ENCODE measurements around the gene LRRC74A.

LRRC74A gene

DNA sequence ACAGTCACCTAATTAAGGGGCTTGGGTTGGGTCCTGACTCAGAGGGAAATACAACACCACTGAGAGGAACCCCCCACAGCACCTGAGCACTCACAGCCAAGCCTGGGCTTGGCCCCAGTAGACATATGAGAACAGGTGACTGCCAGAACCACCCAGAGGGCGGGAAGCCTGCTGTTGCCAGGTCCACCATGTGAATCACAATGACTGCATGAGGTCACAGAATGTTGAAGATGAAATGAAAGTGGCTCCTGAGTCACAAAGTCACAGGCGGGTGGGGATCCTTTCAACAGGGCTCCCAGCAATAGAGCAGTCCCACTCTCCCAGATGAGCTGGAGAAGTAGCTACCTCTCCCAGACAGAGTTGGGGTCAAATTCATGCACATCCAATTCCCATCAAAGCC is at the start of gene LRRC74A:
Gene LRRC74A (plus strand): TSS at position 287 of the 400 bp plus-strand sequence. CDS start 290 bp downstream, outside the sequence.
- peak; percentile 67 for DNase-seq

DNA sequence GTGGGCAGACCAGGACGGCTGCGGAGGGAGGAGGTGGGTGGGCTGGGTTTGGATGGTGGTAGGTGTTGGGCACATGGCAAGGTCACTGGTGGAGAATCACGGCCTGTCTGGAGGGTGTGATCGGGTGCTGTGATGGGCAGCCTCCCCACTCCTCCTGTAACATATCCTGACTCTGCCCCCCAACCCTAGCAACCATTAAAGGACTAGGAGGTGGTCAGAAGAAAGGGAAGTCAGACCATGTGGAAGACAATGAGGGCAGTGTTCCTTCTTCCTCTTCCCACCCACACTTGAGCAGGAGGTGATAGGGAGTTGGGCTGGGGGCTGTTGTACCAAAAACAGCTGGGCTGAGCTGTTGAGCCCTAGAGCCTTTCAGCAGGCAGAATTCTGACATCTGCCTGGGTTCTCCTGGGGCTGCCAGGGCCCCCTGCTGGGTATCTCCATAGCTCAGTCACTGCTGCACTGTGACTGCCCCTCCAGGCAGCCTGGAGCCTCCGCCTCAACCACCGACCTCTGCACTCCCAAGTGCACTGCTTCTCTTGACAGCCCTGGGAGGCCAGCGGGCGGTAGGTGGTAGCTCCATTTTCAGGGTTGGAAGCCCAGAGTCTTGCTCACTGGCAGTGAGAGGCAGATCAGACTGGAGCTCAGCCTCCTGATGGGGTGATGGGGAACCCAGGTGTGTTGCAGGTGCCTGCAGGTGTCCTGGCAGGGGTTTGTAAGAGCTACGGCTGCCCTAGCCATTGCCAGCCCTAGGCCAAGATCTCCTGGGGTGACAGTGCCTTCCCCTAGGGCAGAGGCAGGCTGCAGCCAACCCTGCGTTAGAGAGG is 49.6 kb upstream of the LRRC74A start:
- peak; percentile 19 for DNase-seq

GRCh38 chr14:76777721-76778120 is 48.5 kb upstream of the LRRC74A start:
- no peak for DNase-seq

- DNase-seq, result no peak
Observed at GRCh38 chr14:76778546-76779215, 47.5 kb upstream of the LRRC74A start.

- DNase-seq, result no peak
Observed at GRCh38 chr14:76779221-76780057, 46.8 kb upstream of the LRRC74A start.

- no peak for DNase-seq
Observed at GRCh38 chr14:76780058-76780345, 46.2 kb upstream of the LRRC74A start.

- DNase-seq, result no peak
Observed at GRCh38 chr14:76780360-76780759, 45.8 kb upstream of the LRRC74A start.

GRCh38 chr14:76780875-76781647 is 45.1 kb upstream of the LRRC74A start:
- DNase-seq, result no peak

- no peak for DNase-seq
Observed at GRCh38 chr14:76781648-76782051, 44.6 kb upstream of the LRRC74A start.

- no peak for DNase-seq
Observed at GRCh38 chr14:76782115-76782884, 43.9 kb upstream of the LRRC74A start.

- DNase-seq, result no peak
Observed at GRCh38 chr14:76782885-76783566, 43.2 kb upstream of the LRRC74A start.

DNA sequence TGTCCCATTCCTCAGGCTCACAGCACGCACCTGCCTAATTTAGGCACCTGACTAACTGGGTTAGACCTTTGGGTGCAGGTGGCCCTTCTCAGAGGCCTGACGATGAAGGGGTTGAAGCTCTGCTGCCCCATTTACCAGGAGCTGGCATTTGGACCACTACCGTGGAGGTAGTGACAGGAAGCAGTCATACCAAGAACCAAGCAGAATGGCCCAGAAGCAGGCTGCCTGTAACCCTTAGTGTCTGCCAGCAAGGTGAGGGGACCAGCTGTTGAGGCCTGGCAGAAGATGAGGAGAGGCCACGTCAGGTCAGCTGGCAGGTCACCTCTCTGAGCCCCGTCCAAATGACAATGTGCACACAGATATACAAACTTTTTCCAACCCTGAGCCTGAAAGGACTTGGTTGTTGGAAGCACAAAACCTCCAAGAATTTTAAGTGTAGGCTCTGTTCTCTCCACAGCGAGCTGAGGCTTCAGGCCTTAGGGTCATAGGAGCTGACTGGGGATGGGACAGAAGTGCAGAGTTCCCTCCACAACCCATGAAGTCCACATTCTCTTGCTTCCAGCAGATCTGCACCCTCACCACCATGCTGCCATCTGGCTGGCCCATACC is 41.8 kb upstream of the LRRC74A start:
- no peak for DNase-seq

- peak; percentile 56 for DNase-seq
Observed at GRCh38 chr14:76784881-76785280, 41.3 kb upstream of the LRRC74A start.

DNA sequence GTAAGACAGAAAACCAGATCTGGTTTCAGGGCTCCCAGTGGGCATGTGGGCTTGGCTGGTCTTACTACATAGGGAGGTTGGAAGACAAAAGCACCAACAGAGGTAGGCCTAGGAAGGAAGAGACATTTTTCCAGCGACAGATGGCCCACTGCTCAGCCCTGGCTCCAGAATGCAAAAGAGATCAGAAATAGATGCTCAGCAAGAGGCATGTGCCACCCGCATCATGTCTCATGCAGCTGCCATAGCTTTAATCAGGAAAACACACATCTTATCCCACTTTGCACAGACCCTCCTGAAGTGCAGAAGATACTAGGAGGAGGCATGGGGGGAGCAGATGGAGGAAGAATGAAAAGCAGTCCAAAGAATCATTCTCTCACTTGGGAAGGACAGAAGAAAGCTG is 39.6 kb upstream of the LRRC74A start:
- peak; percentile 80 for DNase-seq

- DNase-seq, result no peak
Observed at GRCh38 chr14:76792422-76792821, 33.8 kb upstream of the LRRC74A start.

DNA sequence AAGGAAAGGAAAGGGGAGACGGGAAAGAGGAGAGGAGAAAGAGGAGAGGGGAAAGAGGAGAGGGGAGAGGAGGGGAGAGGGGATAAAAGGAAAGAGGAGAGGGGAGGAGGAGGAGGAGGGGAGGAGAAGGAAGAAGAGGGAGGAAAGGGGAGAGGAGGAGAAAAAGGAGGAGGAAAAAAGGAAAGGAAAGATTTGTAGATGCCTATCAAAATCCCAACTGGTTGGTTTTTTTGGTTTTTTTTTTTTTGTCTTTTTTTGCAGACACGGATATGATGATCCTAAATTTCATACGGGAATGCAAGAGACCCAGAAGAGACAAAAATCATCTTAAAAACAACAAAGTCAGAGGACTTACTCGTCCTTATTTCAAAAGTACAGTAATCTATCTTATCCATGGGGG is 32.9 kb upstream of the LRRC74A start:
- DNase-seq, result no peak

GRCh38 chr14:76793956-76794355 is 32.3 kb upstream of the LRRC74A start:
- no peak for DNase-seq

GRCh38 chr14:76806446-76806845 is 19.8 kb upstream of the LRRC74A start:
- no peak for DNase-seq

GRCh38 chr14:76808011-76808410 is 18.2 kb upstream of the LRRC74A start:
- DNase-seq, result no peak

DNA sequence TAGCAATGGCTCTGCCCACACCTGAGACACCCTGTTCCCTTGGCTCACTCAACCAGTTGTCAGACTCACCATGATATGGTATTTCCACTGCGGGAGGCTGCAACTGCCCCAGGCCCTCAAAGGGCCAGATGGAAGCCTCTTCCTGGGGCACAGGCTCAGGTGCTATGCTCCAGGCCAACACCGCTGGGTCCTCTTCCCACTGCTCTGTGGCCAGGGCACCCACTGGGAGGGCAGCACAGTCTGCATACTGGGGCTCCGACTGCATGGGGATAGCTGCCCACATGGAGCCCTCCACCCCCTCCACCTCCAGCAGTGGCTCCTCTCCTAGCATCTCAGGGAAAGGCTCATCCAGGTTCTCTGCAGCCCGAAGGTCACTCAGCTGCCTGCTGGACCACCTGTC is 17.2 kb upstream of the LRRC74A start:
- no peak for DNase-seq

DNA sequence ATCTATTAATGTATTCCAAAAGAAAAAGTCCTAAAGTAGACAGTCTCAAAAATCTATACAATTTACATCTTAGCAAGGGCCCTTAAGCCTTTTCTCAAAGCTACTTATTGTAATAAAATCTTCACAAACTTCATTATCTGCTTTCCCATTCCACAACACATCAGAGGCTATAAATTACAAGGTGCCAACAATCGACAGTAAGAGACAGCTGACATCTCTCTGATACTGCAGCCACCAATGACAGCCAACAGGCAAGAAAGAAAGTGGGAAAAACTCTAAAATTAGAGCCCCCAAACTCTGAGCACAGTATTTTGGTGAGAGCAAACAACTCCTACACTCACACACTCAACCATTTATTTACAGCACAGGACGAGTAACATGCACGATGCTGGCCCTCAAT is 15.7 kb upstream of the LRRC74A start:
- DNase-seq, result no peak
